Measurements from ENCODE around the gene EXPH5.
"Not testable (repeated sequence)": the region's sequence is repeated elsewhere in the genome, so short reads cannot be mapped to it uniquely, and the experiment has no call there.

EXPH5 gene

GRCh38 chr11:108614086-108614485, 20.5 kb upstream of the EXPH5 start:
- intact Hi-C loops (cut with DNase I; ENCODE audit: low total_unique reads), result no loop called here
- Histone ChIP-seq H3K36me3 (no peaks in the 10 kb centered on the region), H3K4me1 (no peaks in the 10 kb centered on the region), H3K27ac (no peak overlapping the region), H3K9me3 (no peaks in the 10 kb centered on the region), H3K4me3 (no peak overlapping the region), H3K27me3 (peaks cover 0 to 4% of the 10 kb centered on the region in 2 donors)
- no peak for TF ChIP-seq CTCF (IDR thresholded peaks at IDR 0.05)
- DNase-seq, result no peak

GRCh38 chr11:108609682-108610081, 16.1 kb upstream of the EXPH5 start:
- intact Hi-C loops (cut with DNase I; ENCODE audit: low total_unique reads), result no loop called here
- Histone ChIP-seq H3K4me3 (no peak overlapping the region), H3K36me3 (no peaks in the 10 kb centered on the region), H3K27ac (no peak overlapping the region), H3K9me3 (no peaks in the 10 kb centered on the region), H3K4me1 (no peaks in the 10 kb centered on the region), H3K27me3 (peaks cover 0 to 4% of the 10 kb centered on the region in 2 donors)
- no peak for TF ChIP-seq CTCF (IDR thresholded peaks at IDR 0.05)
- no peak for DNase-seq

- H3K36me3 ChIP-seq, result no peaks in the 10 kb centered on the region
- H3K27ac ChIP-seq, result no peak overlapping the region
- no peak for TF ChIP-seq CTCF (IDR thresholded peaks at IDR 0.05)
- DNase-seq, result no peak
- H3K27me3 ChIP-seq, result peaks cover 0 to 4% of the 10 kb centered on the region in 2 donors
- intact Hi-C loops (cut with DNase I; ENCODE audit: low total_unique reads), result no loop called here
- no peaks in the 10 kb centered on the region for H3K4me1 ChIP-seq
- H3K4me3 ChIP-seq, result no peak overlapping the region
- H3K9me3 ChIP-seq, result no peaks in the 10 kb centered on the region
Measured at GRCh38 chr11:108608548-108608947, 15.0 kb upstream of the EXPH5 start.

GRCh38 chr11:108606495-108607160, 13.1 kb upstream of the EXPH5 start:
- H3K36me3 ChIP-seq, result no peaks in the 10 kb centered on the region
- H3K4me1 ChIP-seq, result no peaks in the 10 kb centered on the region
- H3K27me3 ChIP-seq, result peaks cover 0 to 9% of the 10 kb centered on the region in 2 donors
- H3K4me3 ChIP-seq, result no peak overlapping the region
- intact Hi-C loops (cut with DNase I; ENCODE audit: low total_unique reads), result no loop called here
- DNase-seq, result no peak
- H3K27ac ChIP-seq, result no peak overlapping the region
- H3K9me3 ChIP-seq, result no peaks in the 10 kb centered on the region
- no peak for TF ChIP-seq CTCF (IDR thresholded peaks at IDR 0.05)

- Histone ChIP-seq H3K27ac (no peak overlapping the region), H3K4me3 (no peak overlapping the region), H3K27me3 (peaks cover 0 to 6% of the 10 kb centered on the region in 2 donors), H3K36me3 (no peaks in the 10 kb centered on the region), H3K4me1 (no peaks in the 10 kb centered on the region), H3K9me3 (no peaks in the 10 kb centered on the region)
- no peak for TF ChIP-seq CTCF (IDR thresholded peaks at IDR 0.05)
- intact Hi-C loops (cut with DNase I; ENCODE audit: low total_unique reads), result no loop called here
- no peak for DNase-seq
Measured at GRCh38 chr11:108606070-108606469, 12.5 kb upstream of the EXPH5 start.

- intact Hi-C loops (cut with DNase I; ENCODE audit: low total_unique reads); H3K4me3 ChIP-seq; H3K27ac ChIP-seq; H3K4me1 ChIP-seq; H3K36me3 ChIP-seq; DNase-seq; H3K27me3 ChIP-seq; H3K9me3 ChIP-seq: not testable (repeated sequence)
Measured at GRCh38 chr11:108602818-108603217, 9.2 kb upstream of the EXPH5 start.
